HG03565 (cell line): ENCODE measurements around the gene RACGAP1.

ENCODE experiments used
- ATAC-seq: cut with Tn5 transposase; IDR thresholded peaks from one replicate; pipeline ENCODE4 v1.9.1; 2021; ENCODE audit warnings: mild to moderate bottlenecking, moderate library complexity; ENCODE audit not compliant: unreplicated experiment

Gene RACGAP1

DNA sequence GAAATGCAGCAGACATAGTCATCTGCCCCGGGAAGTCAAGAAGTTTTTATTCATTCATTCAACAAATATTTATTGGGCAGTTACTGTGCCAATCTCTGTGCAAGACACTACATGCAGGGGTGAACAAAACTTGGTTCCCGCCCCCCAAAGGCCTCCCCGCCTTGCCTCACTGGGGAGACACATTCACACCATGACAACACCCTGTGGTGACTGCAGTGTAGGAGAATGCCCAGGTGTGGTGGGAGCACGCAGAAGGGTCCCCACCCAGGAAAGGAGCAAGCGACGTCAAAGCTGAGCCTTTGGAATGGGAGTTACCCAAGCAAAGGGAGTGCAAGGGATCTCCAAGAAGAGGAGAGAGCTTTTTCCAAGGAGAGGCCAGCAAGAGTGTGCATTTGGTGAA is 54.2 kb downstream of the RACGAP1 start:
- no peak for ATAC-seq

GRCh38 chr12:49970658-49971057 is 54.6 kb downstream of the RACGAP1 start:
- no peak for ATAC-seq

GRCh38 chr12:49969651-49970429 is 55.5 kb downstream of the RACGAP1 start:
- ATAC-seq: no peak

DNA sequence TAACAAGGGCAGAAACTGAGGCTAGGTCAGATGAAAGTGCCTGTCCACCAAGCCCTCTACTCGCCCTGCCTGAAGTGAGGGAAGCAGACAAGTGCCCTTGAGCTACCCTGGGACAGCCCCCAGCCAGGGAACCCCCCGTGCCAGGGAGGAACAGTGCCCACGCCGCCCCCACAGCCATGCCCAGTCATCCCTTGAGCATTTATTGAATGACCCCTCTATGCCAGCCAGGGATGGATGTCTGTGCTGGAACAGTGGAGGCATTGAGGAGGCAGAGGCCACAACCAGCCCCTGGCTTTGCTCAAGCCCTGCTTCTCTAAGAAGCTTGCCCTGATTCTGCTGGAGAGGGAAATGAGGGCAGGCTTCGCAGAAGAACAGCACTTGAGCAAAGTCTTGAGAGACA is 56.3 kb downstream of the RACGAP1 start:
- no peak for ATAC-seq

- ATAC-seq: no peak
Observed at GRCh38 chr12:49968471-49968870, 56.8 kb downstream of the RACGAP1 start.

GRCh38 chr12:49967777-49968250 is 57.5 kb downstream of the RACGAP1 start:
- no peak for ATAC-seq

GRCh38 chr12:49967042-49967776 is 58.1 kb downstream of the RACGAP1 start:
- ATAC-seq: no peak

GRCh38 chr12:49966511-49967041 is 58.7 kb downstream of the RACGAP1 start:
- no peak for ATAC-seq

DNA sequence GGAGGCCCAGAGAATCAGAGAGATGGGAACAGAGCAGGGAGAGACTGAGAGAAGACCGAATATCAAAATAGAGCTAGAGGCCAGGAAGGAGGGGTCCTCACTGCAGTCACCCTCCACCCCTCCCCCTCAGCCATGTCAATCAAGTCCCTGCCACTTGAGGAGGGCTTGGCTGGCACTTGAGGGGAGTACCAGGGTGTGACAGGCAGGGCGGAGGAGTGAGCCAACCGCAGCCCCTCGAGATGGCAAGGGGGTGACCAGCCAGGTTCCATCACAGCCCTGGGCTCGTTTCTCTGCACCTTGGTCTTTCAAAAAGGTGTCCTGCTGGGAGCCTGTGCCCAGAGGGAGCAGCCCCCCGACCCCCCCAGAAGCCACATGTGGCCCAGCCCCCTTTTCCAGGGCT is 59.5 kb downstream of the RACGAP1 start:
- no peak for ATAC-seq

DNA sequence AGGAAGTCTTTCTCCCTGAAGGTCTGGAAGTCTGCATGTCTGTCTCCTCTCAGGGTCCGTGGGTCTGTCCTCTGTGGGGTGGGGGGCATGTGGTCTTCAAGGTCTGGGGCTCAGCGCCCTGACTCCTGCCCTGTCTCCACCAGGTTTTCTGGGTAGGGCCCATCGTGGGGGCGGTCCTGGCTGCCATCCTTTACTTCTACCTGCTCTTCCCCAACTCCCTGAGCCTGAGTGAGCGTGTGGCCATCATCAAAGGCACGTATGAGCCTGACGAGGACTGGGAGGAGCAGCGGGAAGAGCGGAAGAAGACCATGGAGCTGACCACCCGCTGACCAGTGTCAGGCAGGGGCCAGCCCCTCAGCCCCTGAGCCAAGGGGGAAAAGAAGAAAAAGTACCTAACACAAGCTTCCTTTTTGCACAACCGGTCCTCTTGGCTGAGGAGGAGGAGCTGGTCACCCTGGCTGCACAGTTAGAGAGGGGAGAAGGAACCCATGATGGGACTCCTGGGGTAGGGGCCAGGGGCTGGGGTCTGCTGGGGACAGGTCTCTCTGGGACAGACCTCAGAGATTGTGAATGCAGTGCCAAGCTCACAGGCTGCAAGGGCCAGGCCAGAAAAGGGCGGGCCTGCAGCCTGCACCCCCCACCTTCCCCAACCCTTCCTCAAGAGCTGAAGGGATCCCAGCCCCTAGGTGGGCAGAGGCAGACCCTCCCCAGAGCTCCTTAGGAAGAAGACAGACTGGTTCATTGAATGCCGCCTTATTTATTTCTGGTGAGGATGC is 60.3 kb downstream of the RACGAP1 start:
- ATAC-seq: no peak

- ATAC-seq: no peak
Observed at GRCh38 chr12:49963976-49964815, 61.1 kb downstream of the RACGAP1 start.

GRCh38 chr12:49962861-49963765 is 62.2 kb downstream of the RACGAP1 start:
- no peak for ATAC-seq

GRCh38 chr12:49961993-49962764 is 63.1 kb downstream of the RACGAP1 start:
- ATAC-seq: no peak

DNA sequence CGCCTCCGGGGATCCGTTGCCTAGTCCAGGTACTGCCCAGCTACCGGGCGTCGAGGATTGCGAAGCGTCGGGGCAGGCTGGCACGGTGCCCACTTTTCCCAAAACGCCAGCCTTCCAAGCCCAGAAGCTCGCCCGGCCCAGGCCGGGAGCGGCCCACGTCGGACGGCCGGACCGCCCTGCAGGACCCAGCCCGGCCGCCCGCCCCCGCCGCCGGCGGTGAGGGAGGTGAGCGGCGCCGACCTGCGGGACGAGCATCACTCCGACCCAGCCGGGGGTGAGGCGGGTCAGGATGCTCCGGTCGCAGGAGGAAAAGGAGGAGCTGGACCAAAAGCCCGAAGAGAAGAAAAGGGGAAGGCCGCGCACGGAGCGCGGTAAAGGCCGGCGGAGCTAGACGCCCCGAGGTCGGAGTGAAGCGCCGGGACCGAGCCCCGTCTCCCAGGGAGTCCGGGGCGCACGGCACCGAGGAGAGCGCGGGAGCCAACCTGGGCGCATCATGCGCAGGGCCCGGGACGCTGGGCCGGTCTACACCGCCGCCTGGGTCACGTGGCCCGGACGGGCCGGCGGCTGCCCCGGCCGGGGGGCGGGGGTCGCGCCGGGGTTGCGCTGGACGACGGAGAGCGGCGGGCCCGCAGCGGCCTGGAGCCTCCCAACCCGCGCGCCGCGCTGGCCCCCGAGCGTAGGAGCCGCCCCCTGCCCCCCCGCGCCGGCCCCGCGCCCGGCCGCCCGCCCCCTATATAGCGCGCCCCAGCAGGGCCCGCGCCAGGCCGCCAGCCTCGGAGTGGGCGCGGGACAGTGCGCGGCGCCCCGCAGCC is 64.0 kb downstream of the RACGAP1 start, which contains the start of gene AQP5:
AQP5 (plus strand) TSS at position 762 of the 812 bp plus-strand sequence. CDS start 146 bp downstream, outside the sequence.
- ATAC-seq: no peak

DNA sequence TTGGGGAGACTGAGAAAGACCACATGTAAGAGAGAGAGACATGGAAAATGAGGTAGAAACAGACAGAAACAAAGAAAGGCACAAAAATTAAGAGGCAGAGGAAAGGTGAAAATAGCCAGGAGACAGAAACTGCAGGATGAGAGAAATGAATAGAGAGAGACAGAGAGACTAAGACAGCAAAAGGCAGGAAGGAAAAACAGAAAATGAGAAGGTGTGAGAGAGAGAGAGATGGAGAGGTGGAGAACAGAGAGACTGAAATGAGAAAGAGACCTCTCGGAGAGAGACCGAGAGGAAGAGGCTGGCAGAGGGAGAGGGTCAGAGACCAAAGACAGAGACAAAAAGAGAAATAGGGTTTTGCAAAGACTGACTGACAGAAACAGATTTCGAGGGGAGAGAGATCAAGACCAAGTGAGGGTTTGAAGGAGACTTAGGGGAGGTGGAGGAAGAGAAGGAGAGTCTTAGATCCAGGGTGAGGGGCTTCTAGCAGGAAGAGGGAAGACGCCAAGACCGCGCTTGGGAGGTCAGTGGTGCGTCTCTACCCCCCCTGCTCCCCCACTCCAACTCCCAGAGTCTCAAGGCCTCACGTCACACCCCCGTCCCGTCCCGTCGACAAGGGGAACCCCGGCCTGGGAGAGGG is 64.7 kb downstream of the RACGAP1 start:
- ATAC-seq: no peak

DNA sequence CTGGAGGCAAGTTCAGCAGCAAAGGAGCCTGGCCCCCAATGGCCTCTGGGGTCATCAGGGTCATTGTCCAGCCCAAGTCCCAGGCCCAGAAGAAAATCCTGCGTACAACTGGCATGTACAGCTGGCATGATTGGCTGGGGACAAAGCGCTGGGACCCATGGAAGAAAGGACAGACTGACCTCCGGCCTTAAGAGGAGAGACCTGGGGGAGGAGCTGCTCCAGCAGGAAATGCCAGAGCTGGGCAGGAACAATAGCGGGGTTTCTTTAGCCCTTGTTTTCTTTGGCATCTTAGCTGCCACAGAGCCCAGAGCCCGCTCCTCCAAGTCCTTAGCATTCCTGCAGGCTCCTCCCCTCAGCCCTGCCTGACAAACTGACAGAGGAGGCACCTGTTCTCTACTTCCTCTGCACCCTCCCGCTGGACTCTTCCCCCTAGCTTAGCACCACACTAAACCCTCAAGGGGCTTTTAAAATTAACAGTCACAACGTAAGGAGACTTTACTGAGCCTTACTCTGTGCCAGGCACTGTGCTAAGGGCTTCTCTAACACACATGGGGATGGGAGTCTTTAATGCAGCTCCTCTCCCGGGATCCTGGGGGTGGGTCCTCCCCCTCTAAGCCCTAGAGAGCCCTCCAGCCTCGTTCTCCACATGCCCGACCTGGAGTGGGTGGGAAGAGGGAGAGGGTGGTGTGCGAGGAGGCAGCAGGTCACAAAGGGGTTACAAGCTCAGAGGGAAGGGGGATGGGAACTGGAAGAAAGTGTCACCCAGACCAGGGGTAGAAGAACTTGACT is 65.4 kb downstream of the RACGAP1 start:
- no peak for ATAC-seq
